HL-60 (cell line): ENCODE results near the gene ATG10.
A peak's percentile ranks its signal among the peaks of the same experiment; 100 is the strongest.

ENCODE experiments used
- DNase-seq, 2 experiments: peaks; one replicate each; pipeline ENCODE4 v3.0.0-alpha.2; 2010 to 2020; ENCODE audit warnings: low read depth in 1 of 2, low spot score in 1 of 2
- H3K27ac ChIP-seq: fragments of 250-450 bp; sonication (Bioruptor Pico); replicated peaks from 2 replicates; pipeline ENCODE4 v1.5.1; 2020; ENCODE audit warnings: mild to moderate bottlenecking, moderate library complexity
- H3K27me3 ChIP-seq: fragments of 250-450 bp; sonication (Bioruptor Pico); 2 replicates; pipeline ENCODE4 v1.5.1; 2021; ENCODE audit warnings: mild to moderate bottlenecking, moderate library complexity; ENCODE audit not compliant: insufficient read depth, poor library complexity, severe bottlenecking
- H3K4me3 ChIP-seq: replicated peaks from 2 replicates; pipeline ENCODE4 v1.5.1; 2011; ENCODE audit warnings: mild to moderate bottlenecking, control low read depth, low read length; ENCODE audit not compliant: insufficient read depth
- CTCF ChIP-seq: IDR thresholded peaks from one replicate; pipeline ENCODE4 v1.5.1; 2011; ENCODE audit warnings: low read length, control low read depth, inconsistent platforms; ENCODE audit not compliant: insufficient read depth
- GABPA ChIP-seq: IDR thresholded peaks from 2 replicates; pipeline ENCODE4 v1.6.1; 2012; ENCODE audit warnings: low read depth
- POLR2AphosphoS5 ChIP-seq: IDR thresholded peaks from 2 replicates; pipeline ENCODE4 v1.6.1; 2012; ENCODE audit warnings: low read depth
- REST ChIP-seq: IDR thresholded peaks from 2 replicates; pipeline ENCODE4 v1.6.1; 2012; ENCODE audit warnings: low read depth; ENCODE audit not compliant: insufficient replicate concordance
- SPI1 ChIP-seq: IDR thresholded peaks from 2 replicates; pipeline ENCODE4 v1.6.1; 2012; ENCODE audit warnings: low read depth, mild to moderate bottlenecking, borderline replicate concordance

The ATG10 gene

GRCh38 chr5:82182662-82183061, 210.8 kb downstream of the ATG10 start:
- TF ChIP-seq SPI1 = no peak
- no peak for TF ChIP-seq REST
- no peak for TF ChIP-seq GABPA
- no peak for TF ChIP-seq POLR2AphosphoS5
- no peak for TF ChIP-seq CTCF
- no peak overlapping the region for H3K27ac ChIP-seq
- no peaks in the 10 kb centered on the region for H3K27me3 ChIP-seq
- no peak overlapping the region for H3K4me3 ChIP-seq
- no peak for DNase-seq

- no peaks in the 10 kb centered on the region for H3K27me3 ChIP-seq
- peak in 1 of 2 experiments; percentile 12 for DNase-seq
- TF ChIP-seq POLR2AphosphoS5 (no peak), SPI1 (no peak), CTCF (no peak), GABPA (no peak), REST (no peak)
- H3K4me3 ChIP-seq = no peak overlapping the region
- H3K27ac ChIP-seq = no peak overlapping the region
Measured at GRCh38 chr5:82183828-82184227, 212.0 kb downstream of the ATG10 start.

GRCh38 chr5:82185851-82186250, 214.0 kb downstream of the ATG10 start:
- Histone ChIP-seq H3K27ac (no peak overlapping the region), H3K27me3 (no peaks in the 10 kb centered on the region), H3K4me3 (no peak overlapping the region)
- TF ChIP-seq GABPA (no peak), SPI1 (no peak), REST (no peak), POLR2AphosphoS5 (no peak), CTCF (no peak)
- DNase-seq = no peak
